GM23248 (cell line): ENCODE data around the gene SEZ6L. TPM values are rescaled to one million over a fixed set of nuclear protein-coding genes. Genes with fewer than 3 reads are reported as not detected.
A peak's percentile ranks its signal among the peaks of the same experiment; 100 is the strongest.

Source experiments
- DNase-seq: peaks from one replicate; pipeline ENCODE4 v3.0.0-alpha.2; 2015
- H2AFZ ChIP-seq: fragments of 200-600 bp; sonication (generic); 2 replicates; pipeline ENCODE4 v1.6.1; 2016; ENCODE audit warnings: antibody characterized with exemption
- H3F3A ChIP-seq: fragments of 200-600 bp; sonication (generic); 2 replicates; pipeline ENCODE4 v1.6.1; 2016; ENCODE audit warnings: mild to moderate bottlenecking, antibody characterized with exemption, mixed run types; ENCODE audit not compliant: insufficient read depth
- H3K27ac ChIP-seq: fragments of 200-600 bp; sonication (generic); 2 replicates; pipeline ENCODE4 v1.5.1; 2016; ENCODE audit warnings: mild to moderate bottlenecking
- H3K27me3 ChIP-seq: fragments of 200-600 bp; sonication (generic); replicated peaks from 2 replicates; pipeline ENCODE4 v1.6.1; 2016; ENCODE audit warnings: mild to moderate bottlenecking; ENCODE audit not compliant: insufficient read depth
- H3K36me3 ChIP-seq: fragments of 200-600 bp; sonication (generic); 2 replicates; pipeline ENCODE4 v1.6.1; 2016; ENCODE audit warnings: low read depth, mild to moderate bottlenecking
- H3K4me1 ChIP-seq: fragments of 200-600 bp; sonication (generic); 2 replicates; pipeline ENCODE4 v1.6.1; 2016; ENCODE audit warnings: mild to moderate bottlenecking; ENCODE audit not compliant: insufficient read depth
- H3K4me2 ChIP-seq: fragments of 200-600 bp; sonication (generic); one replicate; pipeline ENCODE4 v1.6.1; 2016; ENCODE audit warnings: mild to moderate bottlenecking; ENCODE audit not compliant: unreplicated experiment
- H3K4me3 ChIP-seq: fragments of 200-600 bp; sonication (generic); 2 replicates; pipeline ENCODE4 v1.5.1; 2016; ENCODE audit warnings: mild to moderate bottlenecking
- H3K79me2 ChIP-seq: fragments of 200-600 bp; sonication (generic); 2 replicates; pipeline ENCODE4 v1.6.1; 2016; ENCODE audit warnings: mild to moderate bottlenecking; ENCODE audit not compliant: insufficient read depth
- H3K9ac ChIP-seq: fragments of 200-600 bp; sonication (generic); 2 replicates; pipeline ENCODE4 v1.6.1; 2016; ENCODE audit warnings: mild to moderate bottlenecking
- H3K9me2 ChIP-seq: fragments of 200-600 bp; sonication (generic); 2 replicates; pipeline ENCODE4 v1.6.1; 2016; ENCODE audit warnings: mixed run types, mild to moderate bottlenecking, moderate library complexity; ENCODE audit not compliant: insufficient read depth
- H3K9me3 ChIP-seq: fragments of 200-600 bp; sonication (generic); one replicate; pipeline ENCODE4 v1.6.1; 2017; ENCODE audit warnings: low read depth
- H4K20me1 ChIP-seq: fragments of 200-600 bp; sonication (generic); 2 replicates; pipeline ENCODE4 v1.6.0; 2016; ENCODE audit not compliant: insufficient read depth
- EZH2 ChIP-seq: fragments of 200-600 bp; sonication (generic); IDR thresholded peaks from 2 replicates; pipeline ENCODE4 v1.6.1; 2018; ENCODE audit warnings: antibody characterized with exemption, mild to moderate bottlenecking; ENCODE audit not compliant: insufficient read depth, poor library complexity, severe bottlenecking
- EZH2phosphoT487 ChIP-seq: fragments of 200-600 bp; sonication (generic); IDR thresholded peaks from 2 replicates; pipeline ENCODE4 v1.6.1; 2018; ENCODE audit warnings: antibody characterized with exemption, moderate library complexity, mild to moderate bottlenecking, low read depth; ENCODE audit not compliant: insufficient read depth
- WGBS, 2 experiments: methylation state at CpG; one replicate each; pipeline ENCODE4 v1.1.6; 2015 to 2017; ENCODE audit warnings: low lambda C conversion rate in 2 of 2, low coverage in 1 of 2; ENCODE audit errors: missing lambda C conversion rate in 2 of 2; 5-methylcytosine and 5-hydroxymethylcytosine counted together
- in situ Hi-C: fragments of 300-500 bp; cut with MboI; formaldehyde crosslinking; loops from 2 replicates; pipeline ENCODE4 v1.15.0; 2020
- polyA plus RNA-seq: library from polyadenylated mRNA; unstranded; fragments of >200 nt; fragmentation: Nextera tagmentation; extraction: Ambion mirVana; gene quantifications from 2 replicates; pipeline ENCODE4 v1.2.1, GENCODE V29; 2016
- total RNA-seq: library from RNA; depleted of rRNA; stranded (reverse); fragments of >200 nt; shearing (Covaris generic); gene quantifications from 2 replicates; pipeline ENCODE4 v1.2.3, GENCODE V29; 2014

SEZ6L gene
- total and polyA plus RNA-seq, 2 experiments from 2014 or later: under 0.01 to 0.18 TPM

- no peaks in the 10 kb centered on the region for H3K9me2 ChIP-seq
- no peaks in the 10 kb centered on the region for H3K4me1 ChIP-seq
- in situ Hi-C loops: no loop called here
- H3K79me2 ChIP-seq: no peaks in the 10 kb centered on the region
- no peak for TF ChIP-seq EZH2phosphoT487
- TF ChIP-seq EZH2: no peak
- H3K9ac ChIP-seq: peak within 1 kb of the TSS; percentile 80
- peak; percentile 80 for DNase-seq
- 0 out of 2 replicates have a peak, but pooled peaks cover 6% of the 10 kb centered on the region for H3F3A ChIP-seq
- peak within 1 kb of the TSS; percentile 92 for H3K4me2 ChIP-seq
- H3K27me3 ChIP-seq: no peaks in the 10 kb centered on the region; the same call in 1 of the 2 replicates
- H3K27ac ChIP-seq: peak within 1 kb of the TSS; percentile 49
- H3K9me3 ChIP-seq: no peaks in the 10 kb centered on the region
- H4K20me1 ChIP-seq: no peaks in the 10 kb centered on the region
- peak within 1 kb of the TSS; percentile 99 for H2AFZ ChIP-seq
- H3K36me3 ChIP-seq: no peaks in the 10 kb centered on the region
- 4 to 6% methylated on average over 34 to 56 of the region's 96 CpGs for WGBS, 2 experiments
- H3K4me3 ChIP-seq: peak within 1 kb of the TSS; percentile 98
Measured at GRCh38 chr22:26428515-26429457, 259.5 kb downstream of the SEZ6L start, which contains the start of gene ASPHD2. Gene ASPHD2, plus strand, starts transcription at chr22:26429260. Its CDS starts 4,356 bp downstream, at chr22:26433616.

GRCh38 chr22:26429458-26430286, 260.4 kb downstream of the SEZ6L start:
- Histone ChIP-seq H3K4me3 (peak overlapping the region; percentile 64), H3K9me2 (no peaks in the 10 kb centered on the region), H3K27ac (no peak overlapping the region), H4K20me1 (no peaks in the 10 kb centered on the region), H3K9me3 (no peaks in the 10 kb centered on the region), H3K36me3 (no peaks in the 10 kb centered on the region), H2AFZ (peak overlapping the region; percentile 62; the same call in 1 of the 2 replicates), H3F3A (0 out of 2 replicates have a peak, but pooled peaks cover 6% of the 10 kb centered on the region), H3K79me2 (no peaks in the 10 kb centered on the region), H3K9ac (no peak overlapping the region), H3K27me3 (no peaks in the 10 kb centered on the region; the same call in 1 of the 2 replicates), H3K4me2 (no peak overlapping the region), H3K4me1 (no peaks in the 10 kb centered on the region)
- WGBS, 2 experiments: 14 to 79% methylated on average over 7 to 47 of the region's 50 CpGs
- TF ChIP-seq EZH2phosphoT487 (no peak), EZH2 (no peak)
- in situ Hi-C loops: no loop called here
- DNase-seq: peak; percentile 29

- Histone ChIP-seq H3K27ac (no peak overlapping the region), H2AFZ (no peak overlapping the region), H3K4me1 (no peaks in the 10 kb centered on the region), H4K20me1 (no peaks in the 10 kb centered on the region), H3K4me3 (no peak overlapping the region), H3K4me2 (no peak overlapping the region), H3K36me3 (no peaks in the 10 kb centered on the region), H3K9ac (no peak overlapping the region), H3K27me3 (no peaks in the 10 kb centered on the region; the same call in 1 of the 2 replicates), H3K9me3 (no peaks in the 10 kb centered on the region), H3K9me2 (no peaks in the 10 kb centered on the region), H3F3A (0 out of 2 replicates have a peak, but pooled peaks cover 6% of the 10 kb centered on the region), H3K79me2 (no peaks in the 10 kb centered on the region)
- no peak for DNase-seq
- no peak for TF ChIP-seq EZH2
- no peak for TF ChIP-seq EZH2phosphoT487
- in situ Hi-C loops: no loop called here
- 72 to 88% methylated on average over 2 of the region's 2 CpGs for WGBS, 2 experiments
Measured at GRCh38 chr22:26430600-26430999, 261.3 kb downstream of the SEZ6L start.

GRCh38 chr22:26431261-26431995, 262.2 kb downstream of the SEZ6L start:
- TF ChIP-seq EZH2phosphoT487 (no peak), EZH2 (no peak)
- H3K27me3 ChIP-seq: no peaks in the 10 kb centered on the region; the same call in 1 of the 2 replicates
- in situ Hi-C loops: no loop called here
- no peaks in the 10 kb centered on the region for H3K9me3 ChIP-seq
- H3K79me2 ChIP-seq: no peaks in the 10 kb centered on the region
- no peaks in the 10 kb centered on the region for H4K20me1 ChIP-seq
- 87 to 89% methylated on average over 13 of the region's 13 CpGs for WGBS, 2 experiments
- no peaks in the 10 kb centered on the region for H3K36me3 ChIP-seq
- no peak overlapping the region for H2AFZ ChIP-seq
- no peak overlapping the region for H3K27ac ChIP-seq
- 0 out of 2 replicates have a peak, but pooled peaks cover 6% of the 10 kb centered on the region for H3F3A ChIP-seq
- no peak overlapping the region for H3K9ac ChIP-seq
- no peaks in the 10 kb centered on the region for H3K4me1 ChIP-seq
- DNase-seq: no peak
- H3K9me2 ChIP-seq: no peaks in the 10 kb centered on the region
- no peak overlapping the region for H3K4me3 ChIP-seq
- no peak overlapping the region for H3K4me2 ChIP-seq
